ENCODE results near the gene ARX. TPM values are rescaled to one million over a fixed set of nuclear protein-coding genes. Genes with fewer than 3 reads are reported as not detected.

The ARX gene
- total RNA-seq, 3 donors from 2014 or later: 0.13 to 1.0 (median 0.63) TPM

- intact Hi-C loops (cut with DNase I, micrococcal nuclease): no loop called here
- H3K36me3 ChIP-seq (ENCODE audit: low read depth): no peaks in the 10 kb centered on the region
- H3K4me1 ChIP-seq (ENCODE audit: low read depth): no peaks in the 10 kb centered on the region
- TF ChIP-seq CTCF (IDR thresholded peaks at IDR 0.05): no peak
- ATAC-seq: no peak
- no peaks in the 10 kb centered on the region for H3K9me3 ChIP-seq
- DNase-seq: no peak
- H3K4me3 ChIP-seq: no peak overlapping the region
These were observed 58.9 kb downstream of the ARX start for GRCh38 chrX:24956828-24957227.

GRCh38 chrX:24955372-24955930 lies 60.3 kb downstream of the ARX start:
- Histone ChIP-seq H3K36me3 (ENCODE audit: low read depth) (no peaks in the 10 kb centered on the region), H3K4me1 (ENCODE audit: low read depth) (no peaks in the 10 kb centered on the region), H3K9me3 (no peaks in the 10 kb centered on the region), H3K4me3 (no peak overlapping the region)
- ATAC-seq (no peak), DNase-seq (no peak)
- TF ChIP-seq CTCF (IDR thresholded peaks at IDR 0.05): no peak
- intact Hi-C loops (cut with DNase I, micrococcal nuclease): no loop called here

- no peak for ATAC-seq
These were observed 61.0 kb downstream of the ARX start for GRCh38 chrX:24954732-24955131.

More at GRCh38 chrX:24954732-24955131, 61.0 kb downstream of the ARX start:
- no peak for TF ChIP-seq CTCF (IDR thresholded peaks at IDR 0.05)
- DNase-seq: no peak
- no peaks in the 10 kb centered on the region for H3K9me3 ChIP-seq
- intact Hi-C loops (cut with DNase I, micrococcal nuclease): no loop called here
- H3K4me1 ChIP-seq (ENCODE audit: low read depth): no peaks in the 10 kb centered on the region
- no peaks in the 10 kb centered on the region for H3K36me3 ChIP-seq (ENCODE audit: low read depth)
- H3K4me3 ChIP-seq: no peak overlapping the region
